Inflammatory macrophage (primary cell): ENCODE results near the gene ZCCHC13.
"Not testable (repeated sequence)": the region's sequence is repeated elsewhere in the genome, so short reads cannot be mapped to it uniquely, and the experiment has no call there.

Experiments
- DNase-seq, 2 donors: peaks; one replicate each; pipeline ENCODE4 v3.0.0-alpha.2; 2020 to 2022
- total RNA-seq, 18 experiments: gene quantifications; one replicate each; lab custom pipeline; 2026; ENCODE audit warnings: mixed read lengths in 6 of 18, inconsistent platforms in 2 of 18; lab: John Stamatoyannopoulos, UW

Gene ZCCHC13
- 0 reads per million in 18 experiments for total RNA-seq

DNA sequence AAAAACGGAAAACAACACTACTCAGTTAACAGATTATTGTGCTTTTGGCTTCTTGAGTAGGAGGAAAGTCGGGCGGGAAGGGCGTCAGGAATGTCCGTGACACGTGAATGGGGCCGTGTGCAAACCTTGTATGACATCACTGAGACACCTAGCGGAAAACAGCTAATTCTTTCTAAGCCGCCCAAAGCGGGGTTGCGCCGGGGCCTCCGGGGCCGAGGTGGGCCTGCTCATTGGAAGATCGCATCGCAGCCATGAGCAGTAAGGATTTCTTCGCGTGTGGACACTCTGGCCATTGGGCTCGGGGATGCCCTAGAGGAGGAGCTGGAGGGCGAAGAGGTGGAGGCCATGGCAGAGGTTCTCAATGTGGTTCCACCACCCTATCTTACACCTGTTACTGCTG is at the start of gene ZCCHC13:
TSS of gene ZCCHC13 (plus strand) at position 165 of the 400 bp plus-strand sequence. CDS start at position 252, 87 bp downstream.
- DNase-seq, result no peak

DNA sequence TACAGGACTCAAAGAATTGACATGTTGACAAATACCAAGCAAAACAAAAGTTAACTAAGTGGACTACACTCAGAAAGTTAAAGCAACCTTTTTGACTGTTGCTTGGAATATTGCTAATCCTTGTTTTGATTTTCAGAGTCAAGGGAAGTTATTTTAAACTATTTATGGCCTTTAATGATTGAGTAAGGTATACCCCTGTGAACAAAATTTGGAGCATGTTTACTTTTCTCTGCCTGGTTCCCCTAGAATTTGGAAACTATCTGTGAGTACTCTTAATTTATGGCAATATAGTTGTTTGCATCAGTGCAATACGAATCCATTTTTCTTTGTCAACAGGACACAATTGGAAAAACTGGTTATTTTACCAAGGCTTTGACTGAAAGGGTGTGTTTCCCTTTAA is 45.9 kb upstream of the ZCCHC13 start:
- DNase-seq, result not testable (repeated sequence)

DNA sequence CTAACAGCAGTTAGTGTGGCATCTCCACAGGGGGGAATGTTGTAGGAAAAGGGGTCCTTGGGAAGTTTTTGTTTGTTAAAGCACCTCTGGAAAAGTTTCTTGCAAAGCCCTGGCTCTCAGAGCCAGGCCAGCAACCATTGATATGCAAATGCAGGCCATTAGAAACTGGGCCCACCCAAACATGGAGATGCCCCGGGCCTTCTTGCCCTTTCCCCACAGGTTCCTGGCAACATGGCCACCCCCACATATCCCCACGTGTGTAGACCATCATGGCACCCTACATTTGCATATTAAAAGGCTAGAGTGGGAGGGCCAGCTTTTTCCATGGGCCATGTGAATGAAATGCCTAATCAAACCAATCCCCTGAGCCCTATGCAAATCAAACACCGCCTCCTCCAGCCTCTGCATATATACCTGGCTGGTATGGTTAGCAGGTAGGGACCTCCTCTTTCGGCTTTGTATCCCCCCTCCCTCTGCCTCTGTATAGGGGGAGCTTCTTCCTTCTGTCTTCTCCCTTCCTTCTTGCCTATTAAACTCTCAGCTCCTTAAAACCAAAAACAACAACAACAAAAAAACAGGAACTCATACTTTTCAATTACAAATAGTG is 44.0 kb upstream of the ZCCHC13 start:
- no peak for DNase-seq

DNA sequence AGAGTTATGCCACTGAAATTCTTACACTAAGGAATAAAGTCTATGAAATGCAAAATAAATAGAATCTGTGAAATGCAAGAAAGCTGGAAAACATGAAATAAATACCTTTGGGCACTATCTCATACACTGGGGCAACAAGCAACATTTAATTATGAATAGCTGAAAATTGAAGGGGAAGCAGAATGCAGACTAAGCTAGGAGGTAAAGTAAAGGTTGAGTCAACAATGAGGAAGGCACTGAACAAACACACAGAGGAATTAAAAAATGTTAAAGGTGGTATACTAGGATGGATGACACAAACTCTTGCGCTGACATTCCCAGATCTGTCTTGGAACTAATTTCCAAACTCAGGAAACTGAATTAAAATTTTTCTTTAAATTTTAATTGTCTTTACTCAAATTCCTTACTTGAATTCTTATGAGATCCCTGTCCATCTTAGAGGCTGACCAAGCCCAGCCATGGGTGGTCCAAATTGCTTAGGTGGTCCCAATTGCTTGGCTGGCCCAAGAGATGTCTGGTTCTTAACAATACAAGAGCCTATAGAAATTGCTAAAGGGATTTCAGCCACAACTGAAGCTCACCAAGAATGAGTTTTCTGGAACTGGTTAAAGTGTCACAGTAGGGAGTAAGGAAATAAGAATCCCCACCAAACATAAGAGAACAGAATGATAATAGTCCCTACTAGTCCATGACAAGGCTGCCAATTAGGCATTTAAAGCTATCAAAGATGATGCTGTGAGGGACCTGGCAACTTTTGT is 41.3 kb upstream of the ZCCHC13 start:
- DNase-seq, result no peak

DNA sequence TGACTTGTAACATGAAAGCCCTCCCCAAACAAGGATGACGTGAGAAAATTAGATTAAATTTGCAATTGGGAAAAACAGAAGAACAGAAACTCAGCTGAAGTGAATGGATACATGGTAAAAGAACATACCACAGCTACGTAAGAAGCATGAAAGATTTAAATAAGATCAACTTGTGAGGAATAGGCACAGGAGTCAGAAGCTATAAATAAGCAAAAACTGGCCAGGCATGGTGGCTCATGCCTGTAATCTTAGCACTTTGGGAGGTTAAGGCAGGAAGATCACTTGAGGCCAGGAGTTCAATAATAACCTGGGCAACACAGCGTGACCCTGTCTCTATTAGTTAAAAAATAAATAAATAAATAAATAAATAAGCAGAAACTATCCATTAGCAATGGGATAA is 33.6 kb upstream of the ZCCHC13 start:
- no peak for DNase-seq

GRCh38 chrX:74272230-74272629 is 31.8 kb upstream of the ZCCHC13 start:
- no peak for DNase-seq

DNA sequence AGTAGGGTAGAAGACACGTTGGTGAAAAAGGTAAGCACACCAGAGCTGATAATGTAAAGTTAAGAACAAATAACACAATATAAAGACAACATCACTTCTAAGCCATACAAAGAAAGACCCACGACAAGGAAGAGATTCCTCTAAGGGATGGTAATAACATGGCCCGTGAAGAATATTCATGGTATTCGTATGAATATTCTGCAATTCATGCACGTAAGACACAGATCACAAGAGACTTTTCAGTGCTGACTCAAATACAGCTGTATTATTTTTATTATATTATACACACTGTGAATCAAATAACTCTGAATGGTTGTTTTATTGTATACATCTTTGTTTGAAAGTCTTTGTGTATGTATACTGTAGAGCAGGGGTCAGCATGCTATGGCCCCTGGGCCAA is 29.5 kb upstream of the ZCCHC13 start:
- no peak for DNase-seq

DNA sequence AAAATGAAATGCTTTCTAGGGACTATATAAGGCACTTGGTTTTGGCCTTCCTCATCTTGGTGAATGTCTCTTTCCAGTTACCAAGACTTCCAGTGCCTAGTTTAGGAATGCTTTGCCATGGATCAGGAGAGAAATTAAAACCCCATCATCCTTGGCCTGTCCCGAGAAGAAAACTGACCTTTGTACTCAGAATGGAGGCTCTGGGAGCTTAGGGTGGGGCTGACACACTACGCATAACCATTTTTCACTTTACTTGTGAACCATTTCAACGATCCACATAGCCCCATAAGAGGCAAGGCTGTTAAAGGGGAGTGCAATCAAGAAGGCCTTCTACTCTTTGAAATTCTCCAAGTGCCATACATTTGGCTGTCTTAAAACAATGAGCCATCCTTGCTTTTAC is 26.7 kb upstream of the ZCCHC13 start:
- no peak for DNase-seq

GRCh38 chrX:74277846-74278245 is 26.1 kb upstream of the ZCCHC13 start:
- DNase-seq, result no peak

DNA sequence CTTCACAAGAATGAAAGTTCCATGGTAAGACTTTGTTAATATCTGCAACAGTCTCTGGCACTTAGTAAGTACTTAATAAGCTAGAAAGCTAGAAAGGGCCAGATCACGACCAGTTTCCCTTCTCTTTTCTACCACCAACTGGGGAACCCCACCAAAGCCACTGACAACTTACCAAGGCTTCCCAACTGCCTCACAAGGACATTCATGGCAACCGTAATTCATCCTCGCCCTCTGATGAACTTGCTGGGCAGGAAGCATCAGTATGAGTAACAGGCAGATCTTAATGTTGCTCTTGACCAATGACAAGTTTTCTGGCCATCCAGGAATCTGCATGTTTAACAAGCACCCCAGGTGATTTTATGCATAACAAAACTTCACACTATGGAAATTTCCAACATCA is 23.2 kb upstream of the ZCCHC13 start:
- DNase-seq, result no peak

GRCh38 chrX:74284391-74284952 is 19.5 kb upstream of the ZCCHC13 start:
- DNase-seq, result no peak

DNA sequence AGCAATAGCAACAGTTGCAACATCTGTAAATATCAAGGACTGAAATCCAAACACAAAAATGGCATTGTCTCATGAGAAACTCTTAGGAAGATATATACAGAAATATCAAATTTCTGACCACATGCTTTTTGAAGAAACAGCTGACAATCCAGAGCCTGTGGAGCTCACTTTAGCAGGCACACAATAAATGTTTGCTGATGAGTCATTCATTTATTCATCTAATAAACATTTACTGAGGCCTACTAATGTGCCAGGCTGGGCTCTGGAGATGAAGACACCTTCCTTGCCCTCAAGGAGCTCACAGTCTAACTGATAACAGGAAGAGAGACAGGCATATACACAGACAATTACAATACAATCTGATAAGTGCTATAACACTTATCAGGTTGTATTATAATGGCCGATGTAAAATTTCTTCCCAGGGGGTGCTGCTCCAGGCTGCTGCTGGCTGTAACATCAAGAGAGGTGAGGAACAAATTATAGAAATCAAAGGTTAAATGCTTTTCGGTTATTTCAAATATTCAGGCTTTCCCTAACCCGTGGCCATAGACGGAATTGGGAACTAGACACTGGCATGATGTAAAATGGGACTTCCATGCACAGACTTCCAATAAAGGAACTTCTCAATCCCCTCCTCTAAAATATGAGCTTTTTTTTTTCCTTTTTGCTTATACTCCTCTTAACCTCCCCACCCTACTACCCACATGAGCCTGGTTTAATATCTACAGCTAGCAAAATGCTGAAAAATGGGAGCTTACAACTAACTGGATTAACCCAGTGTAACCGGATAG is 16.8 kb upstream of the ZCCHC13 start:
- peak in 1 of 2 donors; percentile 0 for DNase-seq

DNA sequence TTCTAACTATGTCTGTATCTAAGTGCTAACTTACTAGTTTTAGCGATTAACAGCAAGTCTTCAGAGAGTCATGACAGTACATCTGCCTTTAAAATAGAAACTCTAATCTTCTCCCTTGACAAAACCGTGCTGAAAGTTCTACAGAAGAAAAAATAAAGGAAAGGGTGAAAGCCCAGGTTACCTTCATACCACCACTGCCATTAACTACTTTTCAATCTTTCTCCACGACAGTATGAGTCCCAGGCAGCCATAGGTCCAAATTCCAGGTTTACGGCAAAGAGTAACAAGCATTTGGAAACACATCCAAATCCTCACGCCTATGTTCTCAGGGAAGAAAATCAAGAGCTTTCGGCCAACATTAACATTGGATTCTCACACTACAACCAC is 12.4 kb upstream of the ZCCHC13 start:
- no peak for DNase-seq

DNA sequence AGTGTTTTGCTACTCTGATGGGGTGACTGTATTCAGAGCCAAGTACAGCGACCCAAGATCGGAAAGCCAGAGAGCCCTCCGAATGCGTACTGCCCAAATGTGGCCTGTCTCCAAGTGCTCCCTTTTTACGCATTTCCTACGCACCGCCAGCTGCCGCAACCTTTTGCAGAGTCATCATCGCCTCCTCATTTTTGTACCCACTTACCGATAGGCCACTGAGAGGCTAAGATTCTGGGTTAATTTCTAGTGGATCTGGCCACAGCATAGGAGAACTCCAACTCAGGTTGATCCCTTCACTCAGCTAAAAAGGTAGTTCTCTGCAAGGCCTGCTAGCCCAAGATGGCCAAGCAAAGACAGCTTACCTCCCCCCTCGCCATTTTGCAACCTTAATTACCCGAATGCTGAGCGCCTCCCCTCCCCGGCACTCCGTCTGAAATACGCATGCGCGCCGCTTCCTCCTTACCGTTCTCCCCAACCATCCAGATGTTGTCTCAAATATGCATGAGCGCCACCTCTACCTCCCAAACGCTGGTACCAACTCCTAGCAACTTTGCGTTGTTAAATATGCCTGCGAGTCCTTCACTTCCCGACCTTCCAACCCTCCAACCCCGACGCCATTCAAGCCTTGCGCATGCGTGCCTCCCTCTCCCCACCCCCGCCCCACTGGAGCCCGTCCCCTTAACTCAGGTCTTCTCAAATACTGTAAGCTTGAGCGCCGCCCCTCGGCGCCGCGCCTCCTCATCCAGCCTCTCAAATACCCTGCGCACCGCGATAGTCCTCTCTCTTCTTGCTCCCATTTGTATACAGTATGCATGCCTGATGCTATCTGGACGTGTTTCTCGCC is 11.8 kb upstream of the ZCCHC13 start:
- DNase-seq, result peak; percentile 88 to 89

DNA sequence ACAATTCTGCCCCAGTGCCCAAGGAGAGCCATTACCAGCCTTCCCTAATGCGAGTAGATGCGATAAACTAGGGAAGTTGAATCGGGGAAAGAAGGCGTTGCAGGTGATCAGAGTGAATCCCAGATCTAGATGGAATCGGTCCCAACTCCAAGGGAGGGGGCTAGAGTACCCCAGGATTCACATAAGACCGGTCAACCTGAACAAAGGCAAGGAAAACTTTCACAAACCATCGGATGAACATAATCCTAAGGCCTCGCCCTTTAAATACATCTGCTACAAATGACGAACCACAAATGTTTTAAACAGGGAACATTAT is 11.2 kb upstream of the ZCCHC13 start:
- DNase-seq, result no peak

- DNase-seq, result peak; percentile 65 to 76
Observed at GRCh38 chrX:74293343-74293946, 10.5 kb upstream of the ZCCHC13 start.

- no peak for DNase-seq
Observed at GRCh38 chrX:74295101-74295500, 8.9 kb upstream of the ZCCHC13 start.

GRCh38 chrX:74297766-74298165 is 6.2 kb upstream of the ZCCHC13 start:
- no peak for DNase-seq

- no peak for DNase-seq
Observed at GRCh38 chrX:74300869-74301268, 3.1 kb upstream of the ZCCHC13 start.

DNA sequence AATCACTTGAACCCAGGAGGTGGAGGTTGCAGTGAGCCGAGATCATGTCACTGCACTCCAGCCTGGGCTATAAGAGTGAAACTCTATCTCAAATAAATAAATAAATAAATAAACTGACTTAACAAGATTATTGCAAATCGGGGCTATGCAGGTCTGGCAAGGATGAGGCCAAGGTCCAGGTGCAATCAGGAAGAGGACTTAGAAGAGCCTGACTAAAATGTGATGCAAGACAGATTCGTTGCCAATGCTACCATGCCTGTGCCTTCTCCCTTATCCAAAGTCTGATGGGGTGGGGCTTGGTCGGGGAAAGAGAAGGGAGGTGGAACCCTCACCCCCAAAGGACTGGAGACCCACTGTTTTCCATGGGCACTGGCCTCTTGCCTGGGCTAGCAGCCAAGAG is 14.7 kb downstream of the ZCCHC13 start:
- DNase-seq, result no peak

DNA sequence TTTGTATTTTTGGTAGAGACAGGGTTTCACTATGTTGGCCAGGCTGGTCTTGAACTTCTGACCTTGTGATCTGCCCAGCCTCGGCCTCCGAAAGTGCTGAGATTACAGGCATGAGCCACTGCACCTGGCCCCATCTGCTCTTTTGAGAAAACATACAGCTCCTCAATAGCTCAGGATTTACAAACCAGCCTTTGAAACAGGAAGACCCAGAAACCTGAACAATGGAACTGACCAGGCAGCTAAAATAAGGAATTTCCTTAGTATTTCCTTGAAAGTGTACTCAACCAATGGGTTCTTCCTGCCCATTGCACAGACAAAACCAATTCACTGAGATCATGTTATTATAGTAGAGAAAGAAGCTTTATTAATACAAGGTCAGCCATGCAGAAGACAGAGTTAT is 15.3 kb downstream of the ZCCHC13 start:
- DNase-seq, result not testable (repeated sequence)

DNA sequence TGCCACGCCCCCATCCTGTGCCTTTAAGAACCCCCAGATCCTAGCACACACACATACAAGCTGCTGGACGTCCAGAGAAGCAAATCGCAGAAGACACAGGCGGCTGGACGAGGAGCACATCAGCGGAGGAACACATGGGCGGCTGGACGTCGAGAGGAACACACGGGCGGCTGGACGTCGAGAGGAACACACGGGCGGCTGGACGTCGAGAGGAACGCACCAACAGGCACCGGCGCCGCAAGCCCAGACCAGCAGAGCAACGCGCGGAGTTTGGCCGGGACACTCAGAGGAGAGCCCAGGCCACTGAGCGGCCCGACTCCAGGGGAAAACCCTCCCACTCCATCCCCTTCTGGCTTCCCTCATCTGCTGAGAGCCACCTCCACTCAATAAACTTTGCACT is 17.2 kb downstream of the ZCCHC13 start:
- DNase-seq, result no peak
